Activated CD8-positive, alpha-beta memory T cell treated with anti-CD3 and anti-CD28 coated beads, Interleukin-2, amount 50 U/mL, for 24 hours (primary cell): ENCODE data around the gene ADGRG1.
"Not testable (repeated sequence)": the region's sequence is repeated elsewhere in the genome, so short reads cannot be mapped to it uniquely, and the experiment has no call there.

Experiments used
- DNase-seq: peaks from one replicate; pipeline ENCODE4 v3.0.0-alpha.2; 2020; ENCODE audit errors: extremely low read depth

Gene ADGRG1

DNA sequence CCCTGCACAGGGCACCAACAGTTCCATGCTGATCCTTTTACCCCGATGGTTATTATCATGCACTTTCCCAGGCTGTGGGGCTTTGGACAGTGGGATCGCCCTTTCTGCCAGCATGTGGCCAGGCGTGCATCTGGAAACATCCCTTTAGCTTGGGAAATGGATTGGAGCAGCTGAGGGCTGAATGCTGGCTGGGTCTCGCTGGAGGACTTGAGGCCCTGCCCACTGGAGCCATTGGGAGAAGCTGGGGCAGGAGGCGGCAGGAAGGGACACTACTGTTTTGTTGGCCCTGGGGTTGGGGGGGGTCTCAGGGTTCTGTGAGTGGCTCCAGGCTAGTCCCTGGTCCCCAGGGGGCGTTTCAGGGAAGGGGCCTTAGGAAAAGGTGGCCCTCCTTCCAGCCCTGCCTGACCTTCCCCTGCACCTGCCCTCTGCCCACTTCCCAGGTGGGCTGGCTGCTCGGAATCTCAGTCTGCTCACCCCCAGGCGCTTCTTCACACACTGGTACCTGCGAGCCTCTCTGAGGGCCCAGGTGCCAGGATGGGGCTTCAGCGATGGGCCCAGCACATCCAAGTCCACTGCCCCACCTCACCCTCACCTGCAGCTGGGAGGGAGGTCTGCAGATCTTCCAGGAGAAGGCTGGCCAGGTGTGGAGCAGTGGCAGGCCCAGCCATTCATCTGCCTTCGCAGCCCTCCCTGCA, 38.1 kb downstream of the ADGRG1 start:
- DNase-seq: no peak

DNA sequence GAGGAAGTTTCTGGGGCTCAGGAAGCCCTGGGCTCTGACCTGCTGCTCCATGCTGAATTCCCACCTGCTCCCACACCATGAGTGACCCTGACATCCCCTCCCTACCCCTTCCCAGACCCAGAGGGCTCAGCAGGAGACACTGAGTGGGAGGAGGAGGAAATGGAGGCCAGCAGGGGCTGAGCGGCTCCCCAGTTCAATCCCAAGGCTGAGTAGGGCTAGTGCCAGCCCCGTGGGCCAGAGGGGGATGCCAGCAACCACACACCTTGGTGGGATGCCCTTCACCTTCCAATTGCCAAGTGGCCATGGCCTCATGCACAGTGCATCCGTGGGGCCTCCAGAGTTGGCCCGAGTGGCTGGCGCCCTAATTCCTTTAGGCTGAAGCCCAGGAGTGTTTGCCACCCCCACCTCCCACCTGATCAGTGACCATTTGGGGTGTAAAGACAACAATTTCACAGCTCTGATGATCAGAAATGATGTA, 38.7 kb downstream of the ADGRG1 start:
- DNase-seq: no peak

DNA sequence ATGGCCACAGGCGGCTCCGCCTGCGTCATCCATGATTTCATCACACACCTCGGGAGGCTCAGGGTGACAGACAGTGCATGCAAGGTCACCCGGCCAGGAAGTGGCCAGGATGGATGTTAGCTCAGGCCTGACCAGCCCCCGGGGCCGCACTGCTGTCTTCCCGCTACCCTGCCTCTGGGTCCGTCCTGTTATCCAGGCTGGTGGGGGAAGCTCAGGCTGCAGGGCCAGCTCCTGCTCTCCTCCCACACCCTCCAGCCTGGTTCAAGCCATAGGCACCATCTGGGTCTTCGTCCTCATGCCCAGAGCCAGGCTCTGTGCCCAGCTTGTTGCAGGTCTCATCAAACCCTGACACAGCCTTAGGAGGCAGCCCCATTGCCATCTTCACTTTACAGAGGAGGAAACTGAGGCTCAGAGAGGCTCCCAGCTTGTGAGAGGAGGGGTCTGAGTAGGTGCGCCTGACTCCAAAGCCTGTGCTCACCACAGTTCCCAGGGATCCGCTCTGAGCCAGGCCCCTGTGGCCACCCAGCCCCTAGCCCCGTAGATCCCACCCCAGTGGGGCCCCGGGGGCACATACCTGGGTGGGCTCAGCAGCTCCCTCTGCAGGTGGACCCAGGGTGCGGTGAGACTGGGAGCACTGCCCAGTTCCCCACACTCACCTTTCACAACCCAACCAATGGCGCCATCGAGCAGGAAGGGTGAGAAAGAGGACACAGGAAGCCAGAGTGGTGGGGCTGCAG, 39.3 kb downstream of the ADGRG1 start:
- no peak for DNase-seq

DNA sequence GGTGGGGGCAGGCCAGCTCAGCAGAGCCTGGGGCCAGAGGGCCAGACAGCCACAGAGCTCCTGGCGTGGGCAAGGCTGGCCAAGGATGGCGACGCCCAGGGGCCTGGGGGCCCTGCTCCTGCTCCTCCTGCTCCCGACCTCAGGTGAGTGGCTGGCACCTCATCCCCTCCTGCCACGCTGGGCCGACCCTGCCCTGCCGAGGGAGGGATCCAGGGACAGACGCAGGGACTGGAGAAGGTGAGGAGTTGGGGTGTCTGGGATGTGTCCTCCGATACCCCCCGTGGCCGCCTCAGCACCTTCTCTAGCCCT, 39.8 kb downstream of the ADGRG1 start, which contains the start of gene ADGRG3:
Gene ADGRG3, plus strand, starts transcription at position 44 of the 309 bp plus-strand sequence. Its CDS starts 42 bp downstream, at position 86.
- no peak for DNase-seq

DNA sequence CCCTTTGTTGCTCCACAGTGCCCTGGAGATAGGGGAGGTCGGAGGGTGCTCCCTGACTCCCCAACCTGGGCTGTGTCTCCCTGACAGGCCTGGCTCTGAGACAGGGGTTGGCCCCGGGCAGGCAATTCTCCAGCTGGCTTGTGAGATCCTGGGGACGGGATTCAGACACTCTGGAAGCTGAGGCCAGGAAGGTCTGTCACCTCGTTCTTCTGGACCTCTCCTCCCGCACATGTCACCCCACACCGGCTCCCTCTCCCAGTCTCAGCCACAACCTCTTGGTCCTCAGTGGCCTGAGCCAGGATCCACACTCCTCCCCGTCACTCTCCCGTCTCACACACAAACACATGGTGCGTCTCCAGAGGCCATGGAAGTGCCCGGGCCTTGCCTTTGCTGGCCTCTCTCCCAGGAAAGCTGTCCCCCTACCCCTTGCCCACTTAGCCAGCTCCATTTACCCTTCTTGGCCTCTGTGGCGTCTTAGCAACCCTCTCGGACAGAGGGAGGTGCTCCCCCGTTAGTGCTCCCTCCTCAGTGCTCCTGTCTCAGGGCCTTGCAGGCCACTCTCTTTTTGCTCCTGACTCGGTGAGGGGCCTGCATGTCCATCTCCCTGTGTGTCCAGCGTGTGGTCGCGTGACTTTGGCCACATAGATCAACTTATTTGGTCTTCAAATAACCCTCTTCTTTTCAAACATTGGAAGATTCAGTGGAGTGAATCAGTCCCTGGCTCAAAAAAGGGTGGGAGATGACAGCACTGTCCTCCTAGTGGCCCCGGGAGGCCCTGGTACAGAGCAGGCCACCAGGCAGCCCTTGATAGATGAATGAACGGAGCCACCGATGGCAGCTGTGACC, 40.4 kb downstream of the ADGRG1 start:
- no peak for DNase-seq

DNA sequence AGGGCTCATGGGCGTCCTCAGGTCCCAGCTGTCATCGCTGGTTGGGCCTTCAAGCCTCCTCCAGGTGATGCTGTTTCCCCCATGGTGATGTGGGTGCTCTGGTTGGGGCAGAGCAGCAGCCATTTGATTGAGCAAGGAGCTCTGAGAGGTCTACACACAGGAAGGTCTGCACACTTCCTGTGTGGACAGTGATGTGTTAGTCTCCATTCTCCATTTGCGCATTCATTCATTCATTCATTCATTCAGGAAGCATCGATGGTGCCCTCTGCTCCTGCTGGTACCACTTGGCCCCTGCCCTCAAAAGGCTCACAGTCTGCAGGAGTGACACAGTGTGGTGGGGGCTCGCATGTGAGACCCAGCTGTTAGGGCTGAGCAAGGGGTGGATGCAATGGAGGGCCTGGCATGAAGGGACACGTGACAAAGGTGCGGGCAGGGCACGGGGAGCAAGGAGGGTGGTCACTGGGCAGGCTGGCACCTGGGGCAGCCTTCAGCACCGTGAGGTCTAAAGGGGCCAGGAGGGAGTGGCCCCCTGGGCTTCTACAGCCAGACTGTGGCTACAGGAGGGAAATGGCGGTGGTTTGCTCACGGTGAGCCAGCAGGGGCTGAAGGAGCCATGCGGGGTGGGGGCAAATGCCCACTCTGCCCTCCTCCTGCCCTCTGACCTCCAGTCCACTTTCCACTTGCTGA, 41.2 kb downstream of the ADGRG1 start:
- DNase-seq: no peak

DNA sequence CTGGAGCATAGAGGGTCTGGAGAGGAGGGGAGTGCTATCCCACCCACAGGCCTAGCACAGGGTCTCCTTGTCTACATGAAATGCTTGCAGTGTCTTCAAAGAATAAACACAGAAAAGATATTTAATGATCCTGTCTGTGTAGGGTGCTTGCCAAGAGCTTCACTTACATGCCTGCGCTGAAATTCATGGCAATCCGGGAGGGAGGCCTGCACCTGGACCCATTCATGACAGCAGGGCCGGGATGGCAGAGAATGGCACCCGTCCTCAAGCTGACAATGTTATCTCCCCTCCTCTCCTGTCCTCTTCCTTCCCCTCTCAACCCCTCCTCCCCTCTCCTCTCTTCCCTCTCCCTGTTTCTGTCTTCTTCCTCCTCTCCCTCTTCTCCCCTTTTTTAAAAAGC, 41.8 kb downstream of the ADGRG1 start:
- no peak for DNase-seq

DNA sequence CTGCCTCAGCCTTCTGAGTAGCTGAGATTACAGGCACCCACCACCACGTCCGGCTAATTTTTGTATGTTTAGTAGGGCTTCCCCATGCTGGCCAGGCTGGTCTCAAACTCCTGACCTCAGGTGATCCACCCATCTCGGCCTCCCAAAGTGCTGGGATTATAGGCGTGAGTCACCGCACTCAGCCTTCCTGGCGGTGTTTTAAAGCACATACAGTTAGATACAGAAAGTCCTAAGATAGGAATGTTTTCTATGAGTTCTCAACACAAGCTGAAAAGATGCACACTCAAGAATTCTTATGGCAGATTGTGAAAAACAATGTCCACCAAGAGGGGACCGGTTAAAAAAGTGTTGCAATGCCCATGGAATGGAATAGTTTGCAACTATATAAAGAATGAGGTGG, 43.0 kb downstream of the ADGRG1 start:
- not testable (repeated sequence) for DNase-seq

DNA sequence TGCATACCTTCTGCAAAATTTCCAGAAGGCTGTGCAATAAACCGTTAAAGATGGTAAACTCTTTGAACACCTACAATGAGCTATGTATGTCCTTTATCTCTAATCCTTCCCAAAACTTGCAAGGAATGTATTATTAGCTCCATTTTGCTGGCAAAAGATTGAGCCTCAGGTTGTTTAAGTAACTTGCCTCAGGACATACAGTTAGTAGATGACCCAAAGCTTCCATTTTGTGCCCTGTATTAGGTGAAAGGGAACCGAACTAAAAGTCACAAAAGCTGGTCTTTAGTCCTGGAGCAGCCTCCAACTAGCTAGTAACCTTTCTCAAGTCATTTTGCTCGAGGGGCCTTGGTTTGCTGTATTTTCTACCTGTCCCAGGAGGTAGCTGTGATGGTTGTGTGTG, 44.0 kb downstream of the ADGRG1 start:
- no peak for DNase-seq

DNA sequence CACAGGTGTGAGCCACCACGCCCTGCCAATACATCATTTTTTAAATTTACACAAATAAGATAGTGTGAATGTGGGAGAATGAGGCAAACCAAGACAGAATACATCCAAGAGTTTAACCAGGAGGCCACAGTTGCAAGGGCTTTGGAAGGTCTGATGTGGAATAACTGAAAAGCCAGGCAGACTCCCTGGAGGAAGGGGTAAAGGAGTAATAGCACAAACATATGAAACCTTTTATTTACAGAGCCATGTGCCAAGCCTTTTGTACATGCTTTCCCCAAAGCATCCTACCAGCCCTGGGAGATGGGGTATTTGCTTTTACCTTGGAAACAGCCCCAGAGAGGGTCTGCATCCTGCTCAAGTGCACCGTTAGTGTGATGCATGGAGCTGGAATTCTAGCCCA, 44.4 kb downstream of the ADGRG1 start:
- DNase-seq: no peak

DNA sequence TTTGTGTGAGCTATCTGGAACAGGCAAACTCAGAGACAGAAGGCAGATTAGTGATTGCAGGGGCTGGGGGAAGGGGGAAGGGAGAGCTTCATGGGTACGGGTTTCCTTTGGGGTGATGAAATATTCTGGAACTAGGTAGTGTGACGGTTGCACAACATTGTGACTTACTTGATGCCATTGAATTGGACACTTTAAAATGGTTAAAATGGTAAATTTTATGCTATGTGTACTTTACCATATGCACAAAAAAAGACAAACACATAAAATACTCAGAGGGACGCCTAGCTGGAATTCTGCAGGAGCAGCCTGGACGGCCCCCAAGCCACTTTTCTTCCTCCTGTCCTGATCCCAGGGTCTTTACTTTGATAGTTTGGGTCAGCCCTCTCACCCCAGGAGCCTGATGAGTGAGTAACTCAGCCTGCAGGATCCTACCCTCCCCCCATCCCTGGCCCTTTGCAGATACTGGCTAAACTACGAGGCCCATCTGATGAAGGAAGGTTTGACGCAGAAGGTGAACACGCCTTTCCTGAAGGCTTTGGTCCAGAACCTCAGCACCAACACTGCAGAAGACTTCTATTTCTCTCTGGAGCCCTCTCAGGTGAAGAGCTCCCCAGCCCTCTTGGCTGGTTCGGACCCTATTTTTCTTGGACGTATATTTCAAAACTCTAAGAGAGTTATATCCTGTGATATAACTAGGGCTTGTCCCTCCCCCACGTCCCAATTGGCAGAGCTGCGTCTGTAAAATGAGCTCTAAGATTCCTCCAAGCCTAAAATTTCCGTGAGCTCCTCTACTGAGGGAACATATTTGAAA, 47.5 kb downstream of the ADGRG1 start:
- no peak for DNase-seq

DNA sequence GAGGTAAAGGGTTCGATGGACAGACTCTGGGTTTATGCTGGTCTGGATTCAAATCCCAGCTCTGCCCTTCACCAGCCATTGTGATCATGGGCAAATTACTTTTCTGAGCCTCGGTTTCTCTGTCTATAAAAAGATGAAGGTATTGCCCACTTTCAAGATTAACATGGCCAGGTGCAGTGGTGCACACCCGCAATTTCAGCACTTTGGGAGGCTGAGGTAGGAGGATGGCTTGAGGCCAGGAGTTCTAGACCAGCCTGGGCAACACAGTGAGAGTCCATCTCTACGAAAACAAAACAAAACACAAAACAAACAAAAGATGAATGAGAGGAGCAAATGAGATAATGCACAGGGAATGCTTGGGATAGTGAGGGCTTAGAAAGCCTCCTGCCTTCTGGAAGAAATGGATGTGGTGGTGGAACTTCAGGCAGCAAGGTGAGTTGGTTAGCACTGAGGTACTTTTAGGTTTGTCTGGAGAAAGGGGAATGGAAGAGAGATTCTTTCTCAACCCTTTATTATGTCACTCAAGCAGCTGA, 48.2 kb downstream of the ADGRG1 start:
- DNase-seq: no peak

DNA sequence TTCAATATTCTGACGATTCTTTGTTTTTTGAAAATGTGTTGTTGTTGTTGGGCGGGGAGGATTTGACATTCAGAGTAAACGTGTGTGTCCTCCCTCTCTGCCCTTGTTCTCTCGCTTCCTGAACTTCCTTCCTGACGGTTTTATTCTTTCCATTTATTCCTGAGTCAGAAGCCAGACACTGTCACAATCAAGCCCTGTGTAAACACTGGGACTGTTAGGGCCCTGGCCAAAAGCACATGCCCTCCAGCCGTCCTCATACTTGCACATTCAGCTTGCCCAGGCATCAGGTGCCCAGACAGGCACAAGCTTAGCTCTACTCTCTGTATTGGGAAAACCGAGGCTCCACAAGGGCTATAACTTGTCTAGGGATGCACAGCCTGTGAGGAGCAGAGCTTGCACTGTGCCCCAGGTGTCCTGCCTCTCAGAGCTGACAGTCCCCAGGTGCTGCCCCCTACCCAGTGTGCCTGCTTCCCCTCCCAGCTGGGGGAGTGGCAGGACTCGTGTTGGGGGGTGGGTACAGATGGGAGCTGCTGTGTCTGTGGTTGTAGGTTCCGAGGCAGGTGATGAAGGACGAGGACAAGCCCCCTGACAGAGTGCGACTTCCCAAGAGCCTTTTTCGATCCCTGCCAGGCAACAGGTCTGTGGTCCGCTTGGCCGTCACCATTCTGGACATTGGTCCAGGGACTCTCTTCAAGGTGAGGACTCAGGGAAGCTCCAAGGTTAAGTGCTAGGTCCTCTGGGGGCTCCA, 49.4 kb downstream of the ADGRG1 start:
- no peak for DNase-seq

DNA sequence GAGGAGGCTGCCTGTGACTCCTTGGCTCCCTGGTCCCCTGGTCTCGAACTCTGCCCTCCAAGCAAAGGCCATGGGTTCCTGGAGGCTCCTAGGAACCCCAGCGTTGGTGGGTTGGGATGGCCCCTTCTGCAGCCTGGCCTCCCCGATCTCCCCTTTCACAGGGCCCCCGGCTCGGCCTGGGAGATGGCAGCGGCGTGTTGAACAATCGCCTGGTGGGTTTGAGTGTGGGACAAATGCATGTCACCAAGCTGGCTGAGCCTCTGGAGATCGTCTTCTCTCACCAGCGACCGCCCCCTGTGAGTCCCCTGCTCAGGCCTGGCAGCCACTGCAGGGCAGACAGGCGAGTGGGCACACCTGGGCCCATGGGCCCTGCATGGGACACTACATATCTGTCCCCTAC, 50.6 kb downstream of the ADGRG1 start:
- no peak for DNase-seq

DNA sequence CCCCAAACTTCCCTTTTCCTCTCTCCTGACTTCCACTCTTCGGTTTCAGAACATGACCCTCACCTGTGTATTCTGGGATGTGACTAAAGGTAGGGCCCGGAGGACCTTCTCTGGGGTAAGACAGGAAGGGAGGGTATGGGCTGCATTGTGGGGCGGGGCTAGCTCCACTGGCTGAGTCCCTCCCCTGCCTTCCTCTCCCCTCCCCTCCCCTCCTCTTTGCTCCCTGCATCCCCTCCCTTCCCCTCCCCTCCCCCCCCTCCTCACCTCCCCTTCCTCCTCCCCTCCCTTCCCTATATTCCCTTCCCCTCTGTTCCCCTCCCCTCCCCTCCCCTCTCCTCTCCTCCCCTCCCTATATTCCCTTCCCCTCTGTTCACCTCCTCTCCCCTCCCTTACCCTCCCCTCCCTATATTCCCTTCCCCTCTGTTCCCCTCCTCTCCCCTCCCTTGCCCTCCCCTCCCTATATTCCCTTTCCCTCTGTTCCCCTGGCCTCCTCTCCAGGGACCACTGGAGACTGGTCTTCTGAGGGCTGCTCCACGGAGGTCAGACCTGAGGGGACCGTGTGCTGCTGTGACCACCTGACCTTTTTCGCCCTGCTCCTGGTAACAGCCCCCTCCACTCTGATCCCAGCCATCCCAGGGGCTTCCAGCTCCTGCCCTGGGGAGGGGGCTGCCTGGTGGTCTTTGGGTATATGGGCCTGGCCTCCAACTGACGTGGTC, 51.5 kb downstream of the ADGRG1 start:
- DNase-seq: no peak

DNA sequence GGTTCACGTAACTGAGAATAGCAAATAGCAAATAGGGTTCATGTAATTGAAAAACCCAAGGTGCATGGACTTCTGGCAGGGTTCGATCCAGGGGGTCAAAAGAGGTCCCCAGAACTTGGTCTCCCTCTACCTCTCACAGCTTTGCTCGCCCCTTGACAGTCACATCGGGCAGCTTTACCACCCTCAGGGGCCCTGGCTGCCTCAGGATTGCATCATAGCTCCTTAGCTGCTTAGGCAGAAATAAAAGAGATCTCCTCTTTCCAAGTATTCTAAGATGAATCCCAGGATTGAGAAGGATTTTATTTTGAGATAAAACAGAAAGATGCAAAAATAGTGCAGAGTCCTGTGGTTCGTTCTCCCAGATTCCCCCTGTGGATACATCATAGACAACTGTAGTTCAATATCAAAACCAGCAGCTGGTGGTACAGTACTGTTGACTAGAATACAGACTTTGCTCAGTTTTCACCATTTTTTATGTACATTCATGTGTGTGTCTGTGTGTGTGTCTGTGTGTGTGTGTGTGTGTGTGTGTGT, 52.5 kb downstream of the ADGRG1 start:
- DNase-seq: no peak

DNA sequence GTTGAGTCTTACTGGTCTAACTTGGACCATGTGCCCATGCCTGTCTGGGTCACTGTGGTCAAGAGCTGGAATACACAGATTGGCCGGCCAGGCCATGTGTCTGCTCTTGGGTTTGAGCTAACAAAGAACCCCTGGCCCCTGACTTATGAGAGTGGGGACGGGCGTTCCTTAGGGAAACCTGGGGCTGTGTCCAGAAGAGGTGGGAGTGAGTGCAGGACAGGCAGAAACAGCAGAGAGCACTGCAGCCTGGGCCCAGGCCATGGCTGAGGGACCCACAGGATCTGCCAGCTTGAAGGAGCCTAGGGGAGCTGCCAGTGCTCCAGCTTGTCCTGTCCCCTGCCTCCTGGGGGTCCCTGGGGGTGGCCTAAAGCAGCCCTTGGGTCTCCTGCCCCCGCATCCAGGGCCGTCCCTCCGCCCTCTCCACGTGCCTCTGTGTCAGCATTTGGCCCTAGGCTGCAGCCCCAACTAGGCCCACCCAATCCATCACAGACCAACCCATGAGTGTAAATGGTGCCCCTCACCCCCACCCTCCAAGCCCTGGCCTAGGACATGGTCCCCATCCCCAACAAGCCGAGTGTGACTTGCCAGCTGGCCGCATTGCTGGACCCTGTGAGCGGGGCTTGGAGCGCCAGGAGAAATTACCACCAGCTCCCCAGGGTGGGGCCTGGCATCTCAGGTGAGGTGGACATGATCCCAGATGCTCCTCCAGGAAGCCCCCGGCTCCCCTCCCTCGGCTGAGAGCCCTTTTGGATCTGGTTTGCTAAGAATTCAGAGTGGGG, 53.7 kb downstream of the ADGRG1 start:
- DNase-seq: no peak
